ENCODE data around the gene ABO. TPM values are rescaled to one million over a fixed set of nuclear protein-coding genes. Genes with fewer than 3 reads are reported as not detected.
A peak's percentile ranks its signal among the peaks of the same experiment; 100 is the strongest.

Gene ABO
- total and polyA plus RNA-seq, 9 donors, result 16.0 to 27.7 (median 21.1) TPM

DNA sequence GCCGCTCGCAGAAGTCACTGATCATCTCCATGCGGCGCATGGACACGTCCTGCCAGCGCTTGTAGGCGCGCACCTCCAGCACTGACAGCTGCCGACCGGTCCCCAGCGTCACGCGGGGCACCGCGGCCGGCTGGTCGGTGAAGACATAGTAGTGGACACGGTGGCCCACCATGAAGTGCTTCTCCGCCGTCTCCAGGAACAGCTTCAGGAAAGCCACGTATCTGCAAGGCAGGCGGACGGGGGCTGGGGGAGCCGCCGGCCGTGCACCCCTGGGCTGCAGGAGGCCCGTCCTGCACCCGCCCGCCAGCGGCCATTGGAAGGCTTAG, 18.9 kb downstream of the ABO start:
- DNase-seq, result peak in 1 of 5 donors; percentile 31
- Histone ChIP-seq H3K4me1 (ENCODE audit: insufficient read depth) (peaks cover 20% of the 10 kb centered on the region), H3K36me3 (no peaks in the 10 kb centered on the region), H3K4me3 (no peak overlapping the region), H3K27ac (no peak overlapping the region), H3K27me3 (no peaks in the 10 kb centered on the region), H3K9me3 (no peaks in the 10 kb centered on the region)
- 91 to 94% (median 91%) methylated on average over 30 of the region's 30 CpGs for WGBS, 3 donors
- intact Hi-C loops (cut with DNase I), result no loop called here
- TF ChIP-seq, protein P1, sequence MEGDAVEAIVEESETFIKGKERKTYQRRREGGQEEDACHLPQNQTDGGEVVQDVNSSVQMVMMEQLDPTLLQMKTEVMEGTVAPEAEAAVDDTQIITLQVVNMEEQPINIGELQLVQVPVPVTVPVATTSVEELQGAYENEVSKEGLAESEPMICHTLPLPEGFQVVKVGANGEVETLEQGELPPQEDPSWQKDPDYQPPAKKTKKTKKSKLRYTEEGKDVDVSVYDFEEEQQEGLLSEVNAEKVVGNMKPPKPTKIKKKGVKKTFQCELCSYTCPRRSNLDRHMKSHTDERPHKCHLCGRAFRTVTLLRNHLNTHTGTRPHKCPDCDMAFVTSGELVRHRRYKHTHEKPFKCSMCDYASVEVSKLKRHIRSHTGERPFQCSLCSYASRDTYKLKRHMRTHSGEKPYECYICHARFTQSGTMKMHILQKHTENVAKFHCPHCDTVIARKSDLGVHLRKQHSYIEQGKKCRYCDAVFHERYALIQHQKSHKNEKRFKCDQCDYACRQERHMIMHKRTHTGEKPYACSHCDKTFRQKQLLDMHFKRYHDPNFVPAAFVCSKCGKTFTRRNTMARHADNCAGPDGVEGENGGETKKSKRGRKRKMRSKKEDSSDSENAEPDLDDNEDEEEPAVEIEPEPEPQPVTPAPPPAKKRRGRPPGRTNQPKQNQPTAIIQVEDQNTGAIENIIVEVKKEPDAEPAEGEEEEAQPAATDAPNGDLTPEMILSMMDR (IDR thresholded peaks at IDR 0.05), result no peak
- TF ChIP-seq POLR2A (IDR thresholded peaks at IDR 0.05) (no peak), EP300 (IDR thresholded peaks at IDR 0.05) (no peak)

DNA sequence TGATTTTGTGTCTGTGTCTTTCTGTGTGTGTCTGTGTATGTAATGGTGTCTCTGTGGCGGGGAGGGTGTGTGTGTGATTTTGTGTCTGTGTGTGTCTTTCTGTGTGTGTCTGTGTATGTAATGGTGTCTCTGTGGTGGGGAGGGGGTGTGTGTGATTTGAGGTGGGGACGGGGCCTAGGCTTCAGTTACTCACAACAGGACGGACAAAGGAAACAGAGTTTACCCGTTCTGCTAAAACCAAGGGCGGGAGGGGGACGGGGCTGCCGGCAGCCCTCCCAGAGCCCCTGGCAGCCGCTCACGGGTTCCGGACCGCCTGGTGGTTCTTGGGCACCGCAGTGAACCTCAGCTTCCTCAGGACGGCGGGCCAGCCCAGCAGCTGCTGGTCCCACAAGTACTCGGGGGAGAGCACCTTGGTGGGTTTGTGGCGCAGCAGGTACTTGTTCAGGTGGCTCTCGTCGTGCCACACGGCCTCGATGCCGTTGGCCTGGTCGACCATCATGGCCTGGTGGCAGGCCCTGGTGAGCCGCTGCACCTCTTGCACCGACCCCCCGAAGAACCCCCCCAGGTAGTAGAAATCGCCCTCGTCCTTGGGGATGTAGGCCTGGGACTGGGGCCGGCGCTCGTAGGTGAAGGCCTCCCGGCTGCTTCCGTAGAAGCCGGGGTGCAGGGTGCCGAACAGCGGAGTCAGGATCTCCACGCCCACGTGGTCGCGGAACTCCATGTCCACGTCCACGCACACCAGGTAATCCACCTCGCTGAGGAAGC, 19.4 kb downstream of the ABO start:
- peaks cover 16% of the 10 kb centered on the region for H3K4me1 ChIP-seq (ENCODE audit: insufficient read depth)
- no peak overlapping the region for H3K4me3 ChIP-seq
- no peaks in the 10 kb centered on the region for H3K27me3 ChIP-seq
- TF ChIP-seq, protein P1 (IDR thresholded peaks at IDR 0.05), result no peak
- no peak for TF ChIP-seq EP300 (IDR thresholded peaks at IDR 0.05)
- no peak for TF ChIP-seq POLR2A (IDR thresholded peaks at IDR 0.05)
- intact Hi-C loops (cut with DNase I), result no loop called here
- 92 to 93% (median 93%) methylated on average over 40 to 42 of the region's 42 CpGs for WGBS, 3 donors
- no peaks in the 10 kb centered on the region for H3K36me3 ChIP-seq
- H3K9me3 ChIP-seq, result no peaks in the 10 kb centered on the region
- H3K27ac ChIP-seq, result no peak overlapping the region
- peak in 1 of 5 donors; percentile 21 for DNase-seq

DNA sequence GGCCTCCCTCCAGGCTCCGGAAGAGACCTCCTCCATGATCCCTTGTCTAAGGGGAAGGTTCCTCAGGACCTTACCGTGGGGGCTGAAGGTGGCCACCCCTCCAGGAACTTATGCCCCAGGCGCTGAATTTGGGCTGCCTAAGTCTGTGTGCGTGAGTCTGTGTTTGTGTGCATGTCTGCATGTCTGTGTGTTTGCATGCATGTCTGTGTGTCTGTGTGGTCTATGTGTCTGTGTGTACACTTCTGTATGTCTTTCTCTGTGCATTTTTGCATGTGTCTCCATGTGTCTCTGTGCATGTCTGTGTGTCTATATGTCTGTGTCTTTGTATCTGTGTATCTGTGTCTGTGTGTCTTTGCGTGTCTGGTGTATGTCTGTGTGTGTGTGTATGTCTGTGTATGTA, 20.5 kb downstream of the ABO start:
- no peak for TF ChIP-seq POLR2A (IDR thresholded peaks at IDR 0.05)
- TF ChIP-seq EP300 (IDR thresholded peaks at IDR 0.05), result no peak
- Histone ChIP-seq H3K27ac (no peak overlapping the region), H3K9me3 (no peaks in the 10 kb centered on the region), H3K4me1 (ENCODE audit: insufficient read depth) (peaks cover 16% of the 10 kb centered on the region), H3K36me3 (no peaks in the 10 kb centered on the region), H3K4me3 (no peak overlapping the region), H3K27me3 (no peaks in the 10 kb centered on the region)
- intact Hi-C loops (cut with DNase I), result no loop called here
- WGBS, 3 donors, result 86 to 91% (median 88%) methylated on average over 5 of the region's 5 CpGs
- no peak for DNase-seq

GRCh38 chr9:133253268-133253667, 21.7 kb downstream of the ABO start:
- Histone ChIP-seq H3K27me3 (no peaks in the 10 kb centered on the region), H3K36me3 (no peaks in the 10 kb centered on the region), H3K4me1 (ENCODE audit: insufficient read depth) (peaks cover 15% of the 10 kb centered on the region), H3K9me3 (no peaks in the 10 kb centered on the region), H3K27ac (no peak overlapping the region), H3K4me3 (no peak overlapping the region)
- no peak for DNase-seq
- TF ChIP-seq EP300 (IDR thresholded peaks at IDR 0.05), result no peak
- TF ChIP-seq, protein P1 (IDR thresholded peaks at IDR 0.05), result no peak
- no peak for TF ChIP-seq POLR2A (IDR thresholded peaks at IDR 0.05)
- intact Hi-C loops (cut with DNase I), result no loop called here
- 57 to 78% (median 64%) methylated on average over 1 of the region's 1 CpG for WGBS, 3 donors

GRCh38 chr9:133252301-133253020, 22.5 kb downstream of the ABO start:
- peaks cover 12% of the 10 kb centered on the region for H3K4me1 ChIP-seq (ENCODE audit: insufficient read depth)
- WGBS, 3 donors, result 73 to 82% (median 74%) methylated on average over 15 to 16 of the region's 16 CpGs
- peak in 1 of 5 donors; percentile 38 for DNase-seq
- H3K4me3 ChIP-seq, result no peak overlapping the region
- TF ChIP-seq POLR2A (IDR thresholded peaks at IDR 0.05) (no peak), EP300 (IDR thresholded peaks at IDR 0.05) (no peak)
- TF ChIP-seq, protein P1 (IDR thresholded peaks at IDR 0.05), result no peak
- intact Hi-C loops (cut with DNase I), result no loop called here
- no peaks in the 10 kb centered on the region for H3K27me3 ChIP-seq
- H3K9me3 ChIP-seq, result no peaks in the 10 kb centered on the region
- no peaks in the 10 kb centered on the region for H3K36me3 ChIP-seq
- H3K27ac ChIP-seq, result no peak overlapping the region

Measured in ovary (tissue), 9 donors.